Body of pancreas (tissue), 4 donors: ENCODE measurements around the gene COX6B2.

Experiments used
- CTCF ChIP-seq, 7 experiments: fragments of 450-650 bp in 4 of 7; fragments of 200-600 bp in 3 of 7; sonication (generic) in 3 of 7; IDR thresholded peaks; one replicate each; pipeline ENCODE4 v1.5.1; 2016 to 2019; ENCODE audit warnings: antibody characterized with exemption in 7 of 7
- POLR2A ChIP-seq, 3 donors: fragments of 450-650 bp; IDR thresholded peaks; one replicate each; pipeline ENCODE4 v1.6.1; 2016; ENCODE audit warnings: antibody characterized with exemption in 3 of 3, mild to moderate bottlenecking in 2 of 3

- TF ChIP-seq CTCF (IDR thresholded peaks at IDR 0.05) (no peak), POLR2A (IDR thresholded peaks at IDR 0.05) (no peak)
Measured at GRCh38 chr19:55341171-55341588, 13.3 kb downstream of the COX6B2 start.
